Measurements from ENCODE around the gene TRPM2. TPM values are rescaled to one million over a fixed set of nuclear protein-coding genes. Genes with fewer than 3 reads are reported as not detected.

TRPM2 gene
- total RNA-seq, 4 donors from 2014 or later, result 0.15 to 0.52 (median 0.44) TPM

DNA sequence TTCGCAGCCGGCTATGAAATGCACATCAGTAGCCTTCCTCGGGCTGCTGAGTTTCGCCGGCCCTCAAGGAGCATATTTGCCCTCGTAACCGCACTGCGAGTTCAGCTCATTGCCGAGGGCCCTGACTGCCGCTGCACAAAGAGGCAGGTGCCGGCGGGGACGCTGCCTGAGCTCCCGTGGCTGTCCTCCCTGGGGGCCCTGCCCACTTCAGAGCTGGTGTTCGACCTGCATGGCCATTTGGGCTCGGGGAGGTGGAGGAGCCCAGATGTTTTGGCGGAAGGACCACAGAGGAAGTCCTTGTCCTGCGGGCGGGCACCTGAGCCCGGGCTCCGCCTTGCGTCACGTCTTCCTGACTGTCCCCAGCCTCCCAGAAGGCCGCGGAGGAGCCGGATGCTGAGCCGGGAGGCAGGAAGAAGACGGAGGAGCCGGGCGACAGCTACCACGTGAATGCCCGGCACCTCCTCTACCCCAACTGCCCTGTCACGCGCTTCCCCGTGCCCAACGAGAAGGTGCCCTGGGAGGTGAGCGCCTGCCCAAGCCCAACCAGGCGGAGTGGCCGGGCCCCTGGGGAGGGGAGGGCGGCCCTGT lies 72.0 kb downstream of the TRPM2 start:
- no peak for TF ChIP-seq CTCF (IDR thresholded peaks at IDR 0.05 in 4 of 5, conservative IDR thresholded peaks at IDR 0.05 in 1 of 5)
- no peak for TF ChIP-seq POLR2A (IDR thresholded peaks at IDR 0.05)
- DNase-seq (peak; percentile 0 to 7), ATAC-seq (no peak)
- intact Hi-C loops (cut with DNase I; ENCODE audit: low total_unique reads) (no loop called here), in situ Hi-C loops (cut with MboI; ENCODE audit: low sequenced_read_pairs in 4 of 4) (no loop called here)
- Histone ChIP-seq H3K9me3 (no peaks in the 10 kb centered on the region), H3K36me3 (no peaks in the 10 kb centered on the region), H3K27me3 (peaks cover 0 to 5% (median 2%) of the 10 kb centered on the region in 3 donors), H3K4me3 (peak overlapping the region in 1 of 4 donors; percentile 17), H3K4me1 (no peaks in the 10 kb centered on the region), H3K27ac (no peak overlapping the region)

GRCh38 chr21:44425895-44426662 lies 72.7 kb downstream of the TRPM2 start:
- DNase-seq (peak; percentile 1 to 7), ATAC-seq (no peak)
- Histone ChIP-seq H3K4me3 (peak overlapping the region in 1 of 4 donors; percentile 17), H3K27ac (no peak overlapping the region), H3K27me3 (peaks cover 0 to 5% (median 2%) of the 10 kb centered on the region in 3 donors), H3K4me1 (no peaks in the 10 kb centered on the region), H3K36me3 (no peaks in the 10 kb centered on the region), H3K9me3 (no peaks in the 10 kb centered on the region)
- intact Hi-C loops (cut with DNase I; ENCODE audit: low total_unique reads), result no loop called here
- in situ Hi-C loops (cut with MboI; ENCODE audit: low sequenced_read_pairs in 4 of 4), result no loop called here
- no peak for TF ChIP-seq POLR2A (IDR thresholded peaks at IDR 0.05)
- TF ChIP-seq CTCF (IDR thresholded peaks at IDR 0.05 in 4 of 5, conservative IDR thresholded peaks at IDR 0.05 in 1 of 5), result no peak

DNA sequence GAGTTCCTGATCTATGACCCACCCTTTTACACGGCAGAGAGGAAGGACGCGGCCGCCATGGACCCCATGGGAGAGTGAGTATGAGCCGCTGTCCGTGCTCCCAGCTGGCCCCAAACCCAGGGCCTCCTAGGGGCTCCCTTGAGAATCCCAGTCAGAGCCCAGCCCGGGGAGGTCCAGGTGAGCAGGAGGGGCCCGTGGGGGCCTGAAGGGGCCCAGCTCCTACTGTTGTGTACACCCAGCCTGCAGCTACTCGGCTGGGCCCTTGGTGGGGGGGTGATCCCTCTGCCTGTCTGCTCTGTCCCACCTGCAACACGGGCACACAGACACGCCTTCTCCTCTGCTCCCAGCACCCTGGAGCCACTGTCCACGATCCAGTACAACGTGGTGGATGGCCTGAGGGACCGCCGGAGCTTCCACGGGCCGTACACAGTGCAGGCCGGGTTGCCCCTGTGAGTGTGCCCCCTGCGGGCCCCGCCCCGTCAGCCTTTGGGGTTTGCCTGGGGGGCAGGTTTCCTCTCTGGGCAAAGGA lies 73.3 kb downstream of the TRPM2 start:
- Histone ChIP-seq H3K4me1 (no peaks in the 10 kb centered on the region), H3K9me3 (no peaks in the 10 kb centered on the region), H3K4me3 (no peak overlapping the region), H3K27ac (no peak overlapping the region), H3K27me3 (peaks cover 0 to 5% (median 2%) of the 10 kb centered on the region in 3 donors), H3K36me3 (no peaks in the 10 kb centered on the region)
- ATAC-seq (no peak), DNase-seq (peak; percentile 1 to 8)
- in situ Hi-C loops (cut with MboI; ENCODE audit: low sequenced_read_pairs in 4 of 4) (no loop called here), intact Hi-C loops (cut with DNase I; ENCODE audit: low total_unique reads) (no loop called here)
- no peak for TF ChIP-seq POLR2A (IDR thresholded peaks at IDR 0.05)
- no peak for TF ChIP-seq CTCF (IDR thresholded peaks at IDR 0.05 in 4 of 5, conservative IDR thresholded peaks at IDR 0.05 in 1 of 5)

- H3K27me3 ChIP-seq, result peaks cover 0 to 5% (median 2%) of the 10 kb centered on the region in 3 donors
- no peak overlapping the region for H3K27ac ChIP-seq
- no peaks in the 10 kb centered on the region for H3K4me1 ChIP-seq
- H3K9me3 ChIP-seq, result no peaks in the 10 kb centered on the region
- TF ChIP-seq POLR2A (IDR thresholded peaks at IDR 0.05), result no peak
- no peak for TF ChIP-seq CTCF (IDR thresholded peaks at IDR 0.05 in 4 of 5, conservative IDR thresholded peaks at IDR 0.05 in 1 of 5)
- no peaks in the 10 kb centered on the region for H3K36me3 ChIP-seq
- in situ Hi-C loops (cut with MboI; ENCODE audit: low sequenced_read_pairs in 4 of 4), result no loop called here
- H3K4me3 ChIP-seq, result no peak overlapping the region
- ATAC-seq, result no peak
- DNase-seq, result peak in 1 of 2 donors; percentile 6
- intact Hi-C loops (cut with DNase I; ENCODE audit: low total_unique reads), result no loop called here
Observed at GRCh38 chr21:44427241-44428120, 74.1 kb downstream of the TRPM2 start.
